Measurements from ENCODE around the gene GPC5.

The GPC5 gene

GRCh38 chr13:91468301-91468700, 69.9 kb downstream of the GPC5 start:
- DNase-seq: no peak

GRCh38 chr13:91470084-91470621, 71.7 kb downstream of the GPC5 start:
- DNase-seq: no peak

- DNase-seq: no peak
These were observed 72.3 kb downstream of the GPC5 start for GRCh38 chr13:91470681-91471080.

DNA sequence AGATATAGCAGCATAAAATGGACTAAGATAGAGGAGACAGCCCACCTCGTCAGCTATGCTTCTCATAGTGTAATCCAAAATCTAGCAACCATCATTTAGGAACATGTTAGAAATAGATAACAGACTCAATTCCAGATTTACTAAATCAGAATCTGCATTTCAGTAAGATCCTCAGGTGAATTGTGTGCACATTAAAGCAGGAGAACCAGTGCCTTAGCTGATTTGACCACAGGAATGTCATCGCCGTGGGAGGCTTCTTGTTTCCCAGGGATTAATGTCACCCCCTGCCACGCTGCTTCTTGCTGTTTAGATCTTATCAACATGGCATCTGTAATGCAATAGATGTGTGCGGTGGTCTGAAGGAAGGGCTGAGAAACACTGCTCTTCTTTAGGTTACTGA, 84.0 kb downstream of the GPC5 start:
- no peak for DNase-seq

DNA sequence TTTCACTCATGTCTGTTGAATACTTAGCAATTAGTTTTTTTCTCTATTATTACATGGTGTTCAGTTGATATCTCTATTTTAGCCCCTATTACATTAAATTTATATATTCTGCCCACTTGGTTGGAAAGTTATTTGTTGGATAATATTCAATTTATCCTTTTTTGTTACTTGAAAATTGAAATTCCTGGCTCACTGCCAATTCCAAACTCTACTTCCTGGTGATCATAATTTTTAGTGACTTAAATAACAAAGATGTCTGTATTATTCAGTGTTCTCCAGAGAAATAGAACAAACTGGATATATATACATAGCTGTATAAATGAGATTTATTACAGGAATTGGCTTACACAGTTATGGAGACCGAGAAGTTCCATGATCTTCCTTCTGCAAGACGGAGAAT, 93.6 kb downstream of the GPC5 start:
- no peak for DNase-seq

DNA sequence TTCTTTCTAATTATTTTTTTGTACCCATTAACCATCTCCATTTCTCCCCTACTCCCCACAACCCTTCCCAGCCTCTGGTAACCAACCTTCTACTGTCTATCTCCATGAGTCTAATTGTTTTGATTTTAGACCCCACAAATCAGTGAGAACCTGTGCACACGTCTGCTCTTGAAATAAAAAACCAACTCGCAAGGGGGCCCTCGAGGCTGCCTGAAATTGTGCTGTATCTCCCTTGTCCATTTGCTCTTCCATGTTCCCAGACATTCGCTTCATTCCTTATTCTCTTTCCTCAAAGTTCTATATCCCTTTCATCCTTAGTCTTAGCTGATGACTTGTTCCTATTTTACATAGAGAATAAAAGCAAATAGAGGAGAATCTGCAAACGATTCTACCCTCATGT, 95.0 kb downstream of the GPC5 start:
- no peak for DNase-seq

- no peak for DNase-seq
These were observed 99.9 kb downstream of the GPC5 start for GRCh38 chr13:91498298-91498697.

- no peak for DNase-seq
These were observed 105.8 kb downstream of the GPC5 start for GRCh38 chr13:91504216-91504615.

GRCh38 chr13:91506759-91507158, 108.3 kb downstream of the GPC5 start:
- no peak for DNase-seq

- no peak for DNase-seq
These were observed 111.6 kb downstream of the GPC5 start for GRCh38 chr13:91510058-91510457.

DNA sequence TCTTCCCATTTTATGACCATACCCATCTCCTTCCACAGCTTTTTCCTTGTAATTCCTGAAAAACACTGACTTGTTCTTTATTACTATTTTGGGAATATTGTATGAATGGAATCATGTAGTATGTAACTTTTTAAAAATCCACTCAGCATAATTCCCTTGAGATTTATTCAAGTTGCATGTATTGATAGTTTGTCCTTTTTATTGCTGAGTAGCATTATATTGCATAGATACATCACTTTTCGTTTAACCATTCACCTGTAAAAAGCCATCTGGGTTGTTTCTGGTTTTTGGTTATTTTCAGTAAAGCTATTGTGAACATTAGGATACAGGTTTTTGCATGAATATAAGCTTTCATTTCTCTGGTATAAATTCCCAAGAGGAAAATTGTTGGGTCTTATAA, 115.4 kb downstream of the GPC5 start:
- no peak for DNase-seq

DNA sequence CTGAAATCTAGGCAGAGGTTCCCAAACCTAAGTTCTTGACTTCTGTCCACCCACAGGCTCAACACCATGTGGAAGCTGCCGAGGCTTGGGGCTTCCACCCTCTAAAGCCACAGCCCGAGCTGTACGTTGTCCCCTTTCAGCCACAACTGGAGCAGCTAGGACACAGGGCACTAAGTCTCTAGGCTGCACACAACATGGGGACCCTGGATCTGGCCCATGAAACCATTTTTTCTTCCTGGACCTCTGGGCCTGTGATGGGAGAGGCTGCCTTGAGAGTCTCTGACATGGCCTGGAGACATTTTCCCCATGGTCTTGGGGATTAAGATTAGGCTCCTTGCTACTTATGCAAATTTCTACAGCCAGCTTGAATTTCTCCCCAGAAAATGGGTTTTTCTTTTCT, 118.4 kb downstream of the GPC5 start:
- DNase-seq: no peak

- no peak for DNase-seq
These were observed 122.5 kb downstream of the GPC5 start for GRCh38 chr13:91520952-91521351.

- DNase-seq: no peak
These were observed 124.7 kb downstream of the GPC5 start for GRCh38 chr13:91523116-91523515.

DNA sequence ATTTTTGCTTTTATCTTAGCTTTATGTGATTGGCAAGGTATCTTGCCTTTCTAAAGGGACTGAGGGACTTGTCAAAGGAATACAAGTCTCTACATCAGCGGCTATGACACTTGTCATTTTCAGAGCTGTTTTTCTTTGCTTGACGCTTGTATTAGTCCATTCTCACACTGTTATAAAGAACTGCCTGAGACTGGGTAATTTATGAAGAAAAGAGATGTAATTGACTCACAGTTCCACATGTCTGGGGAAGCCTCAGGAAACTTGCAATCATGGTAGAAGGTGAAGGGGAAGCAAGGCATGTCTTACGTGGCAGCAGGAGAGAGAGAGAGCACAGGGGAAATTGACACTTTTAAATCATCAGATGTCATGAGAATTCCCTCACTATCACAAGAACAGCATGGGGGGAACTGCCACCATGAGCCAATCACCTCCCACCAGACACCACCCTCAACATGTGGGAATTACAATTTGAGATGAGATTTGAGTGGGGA, 128.2 kb downstream of the GPC5 start:
- no peak for DNase-seq

DNA sequence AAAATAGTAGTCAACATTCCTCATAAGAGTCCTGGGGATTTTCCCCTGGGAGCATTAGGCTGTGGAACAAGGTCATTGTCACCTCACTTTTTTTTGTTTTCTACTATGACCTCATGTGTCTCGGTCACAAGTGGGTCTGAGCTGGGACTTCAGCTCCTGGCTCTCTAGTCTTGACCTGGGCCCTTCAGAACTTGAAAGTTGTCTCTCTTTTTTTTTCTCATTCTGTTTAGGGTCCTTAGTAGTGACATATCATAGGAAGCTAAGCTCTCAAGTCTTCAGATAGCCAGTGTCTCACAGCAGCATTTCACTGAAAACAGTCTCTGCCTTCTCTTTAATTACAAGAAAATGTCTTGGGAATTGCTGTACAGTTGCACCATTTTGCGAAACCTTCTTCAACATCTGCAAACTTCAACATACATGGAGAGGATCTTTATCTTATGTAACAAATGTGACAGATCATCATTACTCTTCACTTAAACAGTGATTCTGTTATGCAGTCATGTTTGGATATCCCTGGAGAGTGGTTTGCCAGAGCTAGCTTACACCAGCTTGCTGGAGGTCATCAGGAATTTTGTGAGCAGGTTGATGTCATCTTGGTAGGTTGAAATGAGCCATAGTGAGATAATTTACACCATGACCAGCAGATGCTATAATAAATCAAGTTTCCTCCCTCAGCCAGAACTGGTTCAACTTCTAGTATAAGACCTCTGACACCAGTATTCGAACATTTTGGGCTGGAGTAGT, 131.5 kb downstream of the GPC5 start:
- DNase-seq: no peak

GRCh38 chr13:91531646-91532045, 133.2 kb downstream of the GPC5 start:
- DNase-seq: no peak

GRCh38 chr13:91533354-91533753, 134.9 kb downstream of the GPC5 start:
- no peak for DNase-seq

- no peak for DNase-seq
These were observed 136.6 kb downstream of the GPC5 start for GRCh38 chr13:91534996-91535395.

GRCh38 chr13:91537376-91537775, 139.0 kb downstream of the GPC5 start:
- no peak for DNase-seq

GRCh38 chr13:91539286-91540157, 141.1 kb downstream of the GPC5 start:
- no peak for DNase-seq

DNA sequence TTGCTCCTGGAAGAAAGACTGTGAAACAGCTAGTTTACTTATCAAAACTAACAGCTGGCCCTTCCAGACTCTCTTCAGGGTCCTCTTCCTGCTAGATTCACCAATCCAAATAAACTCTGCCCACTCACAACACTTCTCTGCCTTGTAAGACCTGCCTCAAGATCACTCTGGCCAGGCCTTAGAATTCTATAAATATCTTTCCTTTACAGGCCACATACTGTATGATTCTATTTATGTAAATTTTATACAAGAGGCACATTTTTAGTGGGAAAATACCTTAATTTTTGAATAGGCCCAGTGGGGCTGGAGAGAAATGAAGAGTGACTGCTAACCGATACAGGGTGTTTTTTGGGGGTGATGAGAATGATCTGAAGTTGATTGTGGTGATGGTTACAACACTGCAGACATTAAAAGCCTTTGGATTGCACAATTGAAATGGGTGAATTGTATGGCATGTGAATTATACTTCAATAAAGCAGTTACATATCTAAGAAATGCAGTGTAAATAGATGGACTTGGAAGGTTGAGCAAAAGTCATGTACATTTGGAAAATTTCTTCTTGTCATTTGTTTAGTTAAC, 141.8 kb downstream of the GPC5 start:
- DNase-seq: no peak

GRCh38 chr13:91544723-91545122, 146.3 kb downstream of the GPC5 start:
- DNase-seq: no peak

DNA sequence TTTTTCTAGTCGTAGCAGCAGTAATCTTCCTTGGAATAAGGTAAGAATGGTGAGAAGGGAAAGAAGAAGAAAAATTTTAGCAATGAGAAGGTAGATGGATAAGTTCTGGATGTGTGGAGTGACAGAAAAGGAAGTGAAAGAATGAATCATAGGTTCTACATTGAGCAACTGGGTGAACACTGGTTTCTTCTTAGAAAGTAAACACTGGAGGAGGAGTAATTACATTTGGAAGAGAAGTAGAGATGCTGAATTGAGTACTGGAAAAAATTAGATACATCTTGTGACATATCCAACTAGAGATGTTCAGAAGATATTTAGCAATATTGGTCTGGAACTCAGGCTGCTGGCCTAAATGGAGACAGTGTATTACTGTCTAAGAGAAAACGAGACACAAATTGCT, 148.5 kb downstream of the GPC5 start:
- DNase-seq: no peak

All from NCI-H524 treated with DMSO at 0.1 percent for 48 hours (cell line).